Thymus (tissue), 11 donors: ENCODE measurements around the gene IFI27L2. TPM values are rescaled to one million over a fixed set of nuclear protein-coding genes. Genes with fewer than 3 reads are reported as not detected.

ENCODE experiments used
- DNase-seq, 9 donors: peaks; one replicate each; pipeline ENCODE4 v3.0.0-alpha.2; 2013; ENCODE audit warnings: low spot score in 9 of 9, low read depth in 6 of 9, missing footprints in 1 of 9
- H3K27ac ChIP-seq, 2 donors: one replicate each; pipeline ENCODE4 v1.5.1; 2013; ENCODE audit warnings: control low read depth in 1 of 2, low read depth in 1 of 2, low read length in 1 of 2, mild to moderate bottlenecking in 1 of 2, moderate library complexity in 1 of 2
- H3K27me3 ChIP-seq, 2 donors: one replicate each; pipeline ENCODE4 v1.5.1; 2013; ENCODE audit warnings: low read length in 1 of 2; ENCODE audit not compliant: control insufficient read depth in 2 of 2, insufficient read depth in 1 of 2
- H3K36me3 ChIP-seq, 2 donors: one replicate each; pipeline ENCODE4 v1.5.1; 2013; ENCODE audit warnings: low read length in 1 of 2, mild to moderate bottlenecking in 1 of 2, moderate library complexity in 1 of 2; ENCODE audit not compliant: control insufficient read depth in 2 of 2, insufficient read depth in 2 of 2
- H3K4me1 ChIP-seq, 2 donors: one replicate each; pipeline ENCODE4 v1.5.1; 2013; ENCODE audit warnings: low read length in 2 of 2; ENCODE audit not compliant: control insufficient read depth in 2 of 2, insufficient read depth in 2 of 2
- H3K4me3 ChIP-seq, 2 donors: one replicate each; pipeline ENCODE4 v1.5.1; 2013; ENCODE audit warnings: low read length in 2 of 2, control low read depth in 1 of 2, mild to moderate bottlenecking in 1 of 2
- H3K9me3 ChIP-seq, 2 donors: one replicate each; pipeline ENCODE4 v1.5.1; 2013; ENCODE audit warnings: low read length in 1 of 2, mild to moderate bottlenecking in 1 of 2; ENCODE audit not compliant: control insufficient read depth in 2 of 2, insufficient read depth in 1 of 2
- WGBS: extraction: QIAGEN DNeasy Blood & Tissue Kit; methylation state at CpG from one replicate; pipeline ENCODE4 v1.1.7; 2013; 5-methylcytosine and 5-hydroxymethylcytosine counted together
- polyA plus RNA-seq: library from polyadenylated mRNA; stranded (reverse); fragments of 200-250 nt; gene quantifications from one replicate; pipeline ENCODE4 v1.2.3, GENCODE V29; 2013
- total RNA-seq: library from RNA; stranded (reverse); fragments of 120-200 nt; gene quantifications from one replicate; pipeline ENCODE4 v1.2.4, GENCODE V29; 2013
- donor health status: healthy.

The IFI27L2 gene
- total and polyA plus RNA-seq, 2 donors = 79.1 to 118 TPM

DNA sequence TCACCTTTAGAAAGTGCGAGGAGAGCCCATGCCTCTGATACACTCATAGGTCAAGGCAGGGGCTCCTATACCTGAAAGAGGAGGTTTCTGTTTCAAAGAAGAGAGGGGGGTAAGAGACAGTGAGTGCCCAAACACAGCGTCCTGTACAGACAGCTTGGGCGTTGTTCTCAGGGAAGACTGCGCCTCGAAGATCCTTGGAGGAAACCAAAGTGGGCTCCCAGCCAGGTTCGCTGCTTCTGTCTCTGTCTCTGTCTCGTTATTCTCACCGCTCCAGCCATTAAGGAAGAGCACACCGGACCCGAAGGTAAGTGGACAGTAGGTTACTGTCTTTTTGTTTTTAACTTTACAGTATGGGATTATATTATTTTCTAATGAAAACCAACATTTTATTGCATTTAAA is 24.7 kb downstream of the IFI27L2 start:
- DNase-seq = no peak
- 89% methylated on average over 10 of the region's 10 CpGs for WGBS

DNA sequence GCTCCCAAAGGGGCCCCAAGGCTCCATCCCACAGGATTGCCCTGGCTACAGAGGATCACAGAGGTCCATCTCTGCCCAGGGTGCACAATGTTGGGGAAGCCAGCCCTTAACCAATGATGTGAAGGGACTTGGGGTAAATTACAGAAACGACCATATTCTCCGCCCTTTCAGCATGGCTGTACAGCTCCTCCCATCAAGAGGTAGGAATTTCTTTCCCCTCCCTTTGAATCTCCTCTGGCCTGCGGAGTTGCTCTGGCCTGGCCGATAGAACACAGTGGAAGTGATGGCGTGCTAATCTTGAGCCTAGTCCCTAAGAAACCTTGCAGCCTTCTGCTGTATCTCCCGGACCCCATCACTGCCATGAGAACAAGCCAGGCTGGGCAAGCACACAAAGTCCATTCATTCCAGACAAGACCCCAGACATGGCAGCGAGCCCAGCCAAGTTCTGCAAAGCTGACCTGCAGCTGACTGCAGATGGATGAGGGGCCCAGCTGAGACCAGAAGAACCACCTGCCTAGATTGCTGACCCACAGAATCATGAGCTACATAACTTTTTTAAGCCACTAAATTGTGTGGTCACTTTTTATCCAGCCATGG is 25.8 kb downstream of the IFI27L2 start:
- 89% methylated on average over 7 of the region's 7 CpGs for WGBS
- no peak for DNase-seq
- H3K4me1 ChIP-seq = no peaks in the 10 kb centered on the region
- H3K4me3 ChIP-seq = no peak overlapping the region
- H3K27ac ChIP-seq = no peak overlapping the region
- no peaks in the 10 kb centered on the region for H3K36me3 ChIP-seq
- H3K9me3 ChIP-seq = no peaks in the 10 kb centered on the region
- no peaks in the 10 kb centered on the region for H3K27me3 ChIP-seq

More for the DNA sequence above, 24.7 kb downstream of the IFI27L2 start:
- Histone ChIP-seq H3K4me3 (no peak overlapping the region), H3K27ac (no peak overlapping the region), H3K36me3 (no peaks in the 10 kb centered on the region), H3K27me3 (no peaks in the 10 kb centered on the region), H3K9me3 (no peaks in the 10 kb centered on the region), H3K4me1 (no peaks in the 10 kb centered on the region)

DNA sequence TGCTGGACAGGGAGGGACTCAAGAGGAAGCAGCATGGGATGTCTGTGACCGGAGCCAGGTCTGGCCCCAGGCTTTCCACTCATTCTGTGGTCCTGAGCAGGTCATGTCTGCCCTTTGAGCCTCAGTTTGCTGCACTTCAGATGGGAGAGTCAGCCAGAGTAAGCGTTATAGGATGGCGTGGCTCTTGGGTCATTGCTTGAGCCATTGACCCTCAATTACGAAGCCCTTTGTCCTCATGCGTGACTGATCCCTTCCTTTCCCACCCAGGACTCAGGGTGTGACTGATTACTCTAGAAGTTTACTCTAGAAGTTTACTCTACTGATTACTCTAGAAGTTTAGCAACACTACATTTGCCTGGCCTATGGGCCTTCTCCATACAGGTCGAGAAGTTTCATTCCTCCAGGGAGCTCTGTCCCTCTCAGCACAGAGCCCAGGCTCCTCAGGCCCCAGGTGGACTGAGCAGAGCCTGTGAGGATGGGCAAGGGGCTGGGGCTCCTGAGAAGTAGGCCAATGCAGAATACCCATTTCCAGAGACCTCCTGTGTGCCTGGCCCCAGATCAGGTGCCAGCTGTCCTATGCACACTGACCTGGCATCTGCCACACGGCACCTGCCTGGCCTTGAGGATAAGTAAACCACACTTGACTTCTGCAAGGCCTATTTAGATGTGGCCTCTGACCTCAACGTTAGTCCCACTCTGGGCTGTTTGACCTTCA is 26.5 kb downstream of the IFI27L2 start:
- no peaks in the 10 kb centered on the region for H3K4me1 ChIP-seq
- H3K9me3 ChIP-seq = no peaks in the 10 kb centered on the region
- no peak for DNase-seq
- H3K27ac ChIP-seq = no peak overlapping the region
- WGBS = 97% methylated on average over 8 of the region's 8 CpGs
- H3K27me3 ChIP-seq = no peaks in the 10 kb centered on the region
- H3K36me3 ChIP-seq = peaks cover 0 to 3% of the 10 kb centered on the region in 2 donors
- H3K4me3 ChIP-seq = no peak overlapping the region

DNA sequence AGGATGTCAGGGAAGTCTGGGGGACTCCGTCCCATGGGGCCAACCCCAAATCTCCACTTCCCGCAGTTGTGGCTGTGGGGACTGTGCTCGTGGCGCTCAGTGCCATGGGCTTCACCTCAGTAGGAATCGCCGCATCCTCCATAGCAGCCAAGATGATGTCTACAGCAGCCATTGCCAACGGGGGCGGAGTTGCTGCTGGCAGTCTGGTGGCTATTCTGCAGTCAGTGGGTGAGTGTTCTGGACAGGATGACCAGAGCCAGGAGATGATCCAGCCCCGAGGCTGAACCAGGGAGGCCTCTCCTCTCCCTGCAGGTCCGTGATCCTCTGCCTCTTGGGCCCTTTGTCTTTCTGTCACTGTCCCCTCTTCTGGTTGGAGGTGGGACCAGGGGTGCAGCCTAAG is 27.7 kb downstream of the IFI27L2 start:
- Histone ChIP-seq H3K4me3 (no peak overlapping the region), H3K27me3 (no peaks in the 10 kb centered on the region), H3K36me3 (peaks cover 0 to 3% of the 10 kb centered on the region in 2 donors), H3K27ac (no peak overlapping the region), H3K9me3 (no peaks in the 10 kb centered on the region), H3K4me1 (no peaks in the 10 kb centered on the region)
- 99% methylated on average over 10 of the region's 10 CpGs for WGBS
- DNase-seq = no peak

DNA sequence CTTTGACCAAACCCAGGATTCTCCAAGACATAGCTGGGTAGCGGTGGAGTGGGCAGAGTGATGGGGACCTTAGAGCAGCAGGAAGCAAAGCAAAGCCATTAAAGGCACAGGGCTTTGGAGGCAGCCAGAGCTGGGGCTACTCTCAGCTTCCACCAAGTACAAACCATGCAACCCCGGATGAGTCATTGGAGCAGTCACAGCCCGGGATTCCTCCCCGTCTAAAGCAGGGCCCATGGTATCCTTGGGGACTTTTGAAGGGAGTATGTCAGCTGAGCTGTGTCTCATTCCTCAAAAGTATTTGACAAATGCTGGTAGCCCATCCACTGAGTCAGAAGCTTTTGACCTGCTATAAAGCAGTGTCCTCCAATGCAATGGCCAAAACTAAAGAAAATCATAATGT is 28.6 kb downstream of the IFI27L2 start:
- no peak for DNase-seq
- Histone ChIP-seq H3K27me3 (no peaks in the 10 kb centered on the region), H3K36me3 (peaks cover 0 to 3% of the 10 kb centered on the region in 2 donors), H3K4me3 (no peak overlapping the region), H3K4me1 (no peaks in the 10 kb centered on the region), H3K9me3 (no peaks in the 10 kb centered on the region), H3K27ac (no peak overlapping the region)
- 96% methylated on average over 4 of the region's 4 CpGs for WGBS

DNA sequence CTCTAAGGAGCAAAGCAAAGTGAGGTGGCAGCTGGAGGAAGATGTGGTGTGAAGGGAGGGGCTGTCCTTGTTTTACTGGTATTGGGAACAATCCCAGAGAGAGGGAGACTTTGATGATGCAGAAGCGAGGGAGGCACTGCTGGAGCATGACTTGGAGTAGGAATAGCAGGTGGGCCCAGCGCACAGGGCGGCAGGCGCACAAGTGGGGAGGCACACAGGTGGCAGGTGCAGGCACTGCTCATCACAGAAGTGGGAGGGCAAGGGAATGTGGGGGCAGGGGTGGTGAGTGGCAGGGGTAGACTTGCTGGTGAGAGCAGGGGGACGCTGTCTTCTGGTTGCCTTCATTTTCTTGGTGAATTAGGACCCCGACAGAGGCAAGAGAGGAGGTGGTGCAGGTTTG is 30.4 kb downstream of the IFI27L2 start:
- Histone ChIP-seq H3K27me3 (no peaks in the 10 kb centered on the region), H3K36me3 (peaks cover 0 to 3% of the 10 kb centered on the region in 2 donors), H3K9me3 (no peaks in the 10 kb centered on the region), H3K4me3 (no peak overlapping the region), H3K27ac (no peak overlapping the region), H3K4me1 (no peaks in the 10 kb centered on the region)
- WGBS = 65% methylated on average over 6 of the region's 6 CpGs
- no peak for DNase-seq

DNA sequence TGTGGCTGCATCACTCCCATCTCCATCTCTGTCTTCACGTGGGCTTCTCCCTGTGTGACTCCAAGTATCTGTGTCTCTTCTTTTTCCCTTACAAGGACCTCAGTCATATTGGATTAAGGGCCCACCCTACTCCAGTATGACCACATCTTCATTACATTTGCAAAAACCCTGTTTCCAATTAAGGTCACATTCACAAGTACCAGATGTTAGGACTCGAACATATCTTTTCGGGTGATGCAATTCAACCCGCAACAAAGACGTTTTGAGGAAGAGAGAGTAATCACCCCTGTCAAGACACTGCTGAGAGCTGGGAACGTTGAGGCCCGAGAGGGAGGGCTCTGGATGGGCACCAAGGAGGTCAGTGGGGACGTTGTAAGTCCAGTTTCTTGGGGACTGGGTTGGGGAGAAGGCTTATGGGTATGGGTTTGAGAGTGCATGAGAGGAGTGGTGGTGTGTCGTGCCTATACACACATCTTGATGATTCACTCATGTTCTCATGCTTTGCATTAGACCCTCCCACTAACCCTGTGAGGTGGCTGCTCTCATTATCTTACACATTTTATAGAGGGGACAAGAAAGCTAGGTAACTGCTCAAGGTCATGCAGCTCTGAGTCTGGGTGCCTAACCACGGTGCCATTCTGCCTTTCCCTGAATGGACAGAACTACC is 30.9 kb downstream of the IFI27L2 start:
- no peaks in the 10 kb centered on the region for H3K27me3 ChIP-seq
- H3K4me3 ChIP-seq = no peak overlapping the region
- DNase-seq = no peak
- 74% methylated on average over 10 of the region's 10 CpGs for WGBS
- H3K36me3 ChIP-seq = peaks cover 0 to 3% of the 10 kb centered on the region in 2 donors
- no peaks in the 10 kb centered on the region for H3K4me1 ChIP-seq
- no peak overlapping the region for H3K27ac ChIP-seq
- no peaks in the 10 kb centered on the region for H3K9me3 ChIP-seq

DNA sequence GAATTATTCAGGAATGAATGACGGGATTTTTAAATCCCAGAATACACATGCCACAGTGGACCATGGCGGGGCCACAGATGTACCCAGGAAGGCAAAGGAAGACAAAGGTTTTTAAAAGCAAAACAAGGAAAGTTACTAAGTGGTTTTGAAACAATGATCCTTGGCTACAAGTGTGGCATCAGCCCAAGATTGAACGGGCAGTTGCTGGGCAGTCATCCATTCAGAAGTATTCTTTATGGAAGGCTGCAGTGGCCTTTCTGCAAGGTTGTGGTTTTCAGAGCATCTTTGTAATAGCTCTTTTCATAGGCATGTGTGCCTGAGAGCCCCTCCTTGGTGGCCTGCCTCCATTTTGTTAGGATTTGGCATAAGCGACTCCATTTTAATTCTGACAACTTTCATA is 32.3 kb downstream of the IFI27L2 start:
- H3K4me3 ChIP-seq = no peak overlapping the region
- H3K27me3 ChIP-seq = no peaks in the 10 kb centered on the region
- H3K27ac ChIP-seq = no peak overlapping the region
- peaks cover 0 to 3% of the 10 kb centered on the region in 2 donors for H3K36me3 ChIP-seq
- 96% methylated on average over 4 of the region's 4 CpGs for WGBS
- no peak for DNase-seq
- no peaks in the 10 kb centered on the region for H3K9me3 ChIP-seq
- no peaks in the 10 kb centered on the region for H3K4me1 ChIP-seq

DNA sequence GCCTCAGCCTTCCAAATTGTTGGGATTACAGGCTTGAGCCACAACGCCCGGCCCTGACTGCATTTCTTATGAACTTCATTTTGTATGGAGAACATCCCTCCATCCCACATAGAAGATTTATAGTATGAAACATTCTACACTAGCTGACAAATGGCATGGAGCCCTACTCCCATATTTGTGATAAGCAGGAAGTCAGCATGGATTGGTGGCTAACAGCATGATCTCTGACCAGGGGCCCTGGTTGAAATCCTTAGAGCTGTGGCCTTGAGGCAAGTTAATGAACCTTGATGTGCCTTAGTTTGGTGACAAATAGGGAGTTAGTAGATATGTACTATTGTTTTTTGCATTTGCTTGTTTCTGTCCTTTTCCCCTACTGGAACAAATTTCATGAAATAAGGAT is 36.0 kb downstream of the IFI27L2 start:
- H3K4me3 ChIP-seq = no peak overlapping the region
- H3K36me3 ChIP-seq = peaks cover 0 to 3% of the 10 kb centered on the region in 2 donors
- H3K27me3 ChIP-seq = no peaks in the 10 kb centered on the region
- 97% methylated on average over 2 of the region's 2 CpGs for WGBS
- no peaks in the 10 kb centered on the region for H3K9me3 ChIP-seq
- H3K4me1 ChIP-seq = no peaks in the 10 kb centered on the region
- no peak for DNase-seq
- no peak overlapping the region for H3K27ac ChIP-seq
